Keratinocyte (primary cell): Measurements from ENCODE around the gene SERPINB4. TPM values are rescaled to one million over a fixed set of nuclear protein-coding genes. Genes with fewer than 3 reads are reported as not detected.
"Not testable (repeated sequence)": the region's sequence is repeated elsewhere in the genome, so short reads cannot be mapped to it uniquely, and the experiment has no call there.

Experiments
- DNase-seq: peaks from one replicate; pipeline ENCODE4 v3.0.0-alpha.2; 2011; ENCODE audit warnings: low read depth, missing footprints, low spot score
- FAIRE-seq: peaks from 2 replicates; lab custom pipeline; 2011; peaks lifted over from hg19 to GRCh38; lab: Jason Lieb, UNC
- H2AFZ ChIP-seq: 2 replicates; pipeline ENCODE4 v1.6.0; 2012; ENCODE audit warnings: low read length, control low read depth, inconsistent platforms; ENCODE audit not compliant: control insufficient read depth
- H3K27ac ChIP-seq: 2 replicates; pipeline ENCODE4 v1.5.1; 2011; ENCODE audit warnings: low read length; ENCODE audit not compliant: control insufficient read depth, insufficient read depth
- H3K27me3 ChIP-seq: 3 replicates; pipeline ENCODE4 v1.6.0; 2011; ENCODE audit warnings: low read length; ENCODE audit not compliant: control insufficient read depth, insufficient read depth; ENCODE audit errors: extremely low read depth
- H3K36me3 ChIP-seq, 2 experiments: 2 replicates in 1 of 2; 3 replicates in 1 of 2; pipeline ENCODE4 v1.5.1; 2011; ENCODE audit warnings: low read length in 2 of 2, mild to moderate bottlenecking in 1 of 2; ENCODE audit not compliant: control insufficient read depth in 2 of 2, insufficient read depth in 2 of 2; ENCODE audit errors: extremely low read depth in 1 of 2
- H3K4me1 ChIP-seq: 3 replicates; pipeline ENCODE4 v1.5.1; 2011; ENCODE audit warnings: low read length; ENCODE audit not compliant: control insufficient read depth, insufficient read depth; ENCODE audit errors: extremely low read depth
- H3K4me2 ChIP-seq: 3 replicates; pipeline ENCODE4 v1.6.0; 2011; ENCODE audit warnings: low read depth, low read length; ENCODE audit not compliant: control insufficient read depth, insufficient read depth; ENCODE audit errors: extremely low read depth
- H3K4me3 ChIP-seq, 3 experiments: fragments of 200-600 bp in 1 of 3; sonication (generic) in 1 of 3; 2 replicates in 2 of 3; 3 replicates in 1 of 3; pipeline ENCODE4 v1.5.1; 2011 to 2016; ENCODE audit warnings: low read length in 3 of 3, mild to moderate bottlenecking in 3 of 3, control low read depth in 2 of 3, inconsistent platforms in 1 of 3, low read depth in 1 of 3, mixed read lengths in 1 of 3, mixed run types in 1 of 3, moderate library complexity in 1 of 3; ENCODE audit not compliant: control insufficient read depth in 2 of 3, insufficient read depth in 2 of 3; ENCODE audit errors: extremely low read depth in 1 of 3
- H3K79me2 ChIP-seq: 2 replicates; pipeline ENCODE4 v1.6.0; 2012; ENCODE audit warnings: low read length; ENCODE audit not compliant: control insufficient read depth, insufficient read depth
- H3K9ac ChIP-seq: 3 replicates; pipeline ENCODE4 v1.6.0; 2011; ENCODE audit warnings: low read length; ENCODE audit not compliant: control insufficient read depth, insufficient read depth; ENCODE audit errors: extremely low read depth
- H3K9me1 ChIP-seq: 3 replicates; pipeline ENCODE4 v1.6.0; 2011; ENCODE audit warnings: low read length; ENCODE audit not compliant: control insufficient read depth, insufficient read depth; ENCODE audit errors: extremely low read depth
- H3K9me3 ChIP-seq: 2 replicates; pipeline ENCODE4 v1.5.1; 2012; ENCODE audit warnings: low read depth, low read length; ENCODE audit not compliant: control insufficient read depth
- H4K20me1 ChIP-seq: 3 replicates; pipeline ENCODE4 v1.6.0; 2011; ENCODE audit warnings: low read length; ENCODE audit not compliant: control insufficient read depth, insufficient read depth; ENCODE audit errors: extremely low read depth
- CTCF ChIP-seq, 3 experiments: IDR thresholded peaks in 1 of 3; conservative IDR thresholded peaks in 1 of 3; optimal IDR thresholded peaks in 1 of 3; 2 replicates in 2 of 3; 3 replicates in 1 of 3; pipeline versions ENCODE3 to v1.5.1; 2011; ENCODE audit warnings: low read length in 3 of 3, mild to moderate bottlenecking in 3 of 3, moderate library complexity in 2 of 3, control low read depth in 1 of 3, inconsistent platforms in 1 of 3; ENCODE audit not compliant: insufficient read depth in 2 of 3; ENCODE audit errors: extremely low read depth in 1 of 3
- EZH2 ChIP-seq: IDR thresholded peaks from one replicate; pipeline ENCODE4 v1.6.1; 2012; ENCODE audit warnings: inconsistent platforms, mild to moderate bottlenecking, low read length, moderate library complexity
- dilution Hi-C: fragments of 300-500 bp; cut with MboI; formaldehyde crosslinking; loops from one replicate; pipeline ENCODE4 v1.7.0; 2020; ENCODE audit warnings: low sequenced_read_pairs; ENCODE audit not compliant: extremely low pct_ligation_motif_present
- polyA plus RNA-seq, 5 experiments: library from polyadenylated mRNA; depleted of rRNA in 3 of 5; stranded (reverse) in 3 of 5; stranded (forward) in 1 of 5; unstranded in 1 of 5; fragments of >200 nt; gene quantifications; 1 replicate in 1 of 5; 2 replicates in 3 of 5; 3 replicates in 1 of 5; pipeline versions ENCODE4 v1.2.1 to v1.2.3, GENCODE V29; 2011 to 2012; ENCODE audit warnings: missing spikeins in 2 of 5, low read depth in 1 of 5, low replicate concordance in 1 of 5

The SERPINB4 gene
- polyA plus RNA-seq, 1 donor (not counting 4 experiments of a cell fraction or from before 2014, with no cell fraction given), result 2.4 TPM

- H3K9me3 ChIP-seq, result no peaks in the 10 kb centered on the region
- H3K4me1 ChIP-seq, result no peaks in the 10 kb centered on the region
- no peaks in the 10 kb centered on the region for H3K79me2 ChIP-seq
- H3K4me3 ChIP-seq, result no peak overlapping the region
- no peaks in the 10 kb centered on the region for H3K9me1 ChIP-seq
- H3K27me3 ChIP-seq, result no peaks in the 10 kb centered on the region
- no peak overlapping the region for H3K4me2 ChIP-seq
- no peaks in the 10 kb centered on the region for H3K36me3 ChIP-seq
- dilution Hi-C loops, result no loop called here
- no peak overlapping the region for H2AFZ ChIP-seq
- FAIRE-seq, result peak; percentile 91
- peak; percentile 65 to 90 (median 78) for TF ChIP-seq CTCF (optimal IDR thresholded peaks at IDR 0.05 in 1 of 3, IDR thresholded peaks at IDR 0.05 in 1 of 3, conservative IDR thresholded peaks at IDR 0.05 in 1 of 3; ENCODE audit: extremely low read depth in 1 of 3, insufficient read depth in 2 of 3, low read length in 3 of 3)
- TF ChIP-seq EZH2, result no peak
- DNase-seq, result no peak
- H4K20me1 ChIP-seq, result no peaks in the 10 kb centered on the region
- no peak overlapping the region for H3K9ac ChIP-seq
- no peak overlapping the region for H3K27ac ChIP-seq
Observed at GRCh38 chr18:63676526-63677323, 32.7 kb upstream of the SERPINB4 start.

GRCh38 chr18:63664571-63664970, 20.5 kb upstream of the SERPINB4 start:
- H3K4me1 ChIP-seq, result peaks cover 16% of the 10 kb centered on the region
- no peaks in the 10 kb centered on the region for H3K79me2 ChIP-seq
- no peaks in the 10 kb centered on the region for H4K20me1 ChIP-seq
- DNase-seq (peak; percentile 55), FAIRE-seq (peak; percentile 73)
- H3K4me2 ChIP-seq, result peak overlapping the region; percentile 62
- H3K9me3 ChIP-seq, result no peaks in the 10 kb centered on the region
- no peak overlapping the region for H3K9ac ChIP-seq
- no peak for TF ChIP-seq CTCF (optimal IDR thresholded peaks at IDR 0.05 in 1 of 3, IDR thresholded peaks at IDR 0.05 in 1 of 3, conservative IDR thresholded peaks at IDR 0.05 in 1 of 3; ENCODE audit: extremely low read depth in 1 of 3, insufficient read depth in 2 of 3, low read length in 3 of 3)
- no peak for TF ChIP-seq EZH2
- no peaks in the 10 kb centered on the region for H3K9me1 ChIP-seq
- no peaks in the 10 kb centered on the region for H3K27me3 ChIP-seq
- dilution Hi-C loops, result no loop called here
- H3K4me3 ChIP-seq, result no peak overlapping the region
- H3K36me3 ChIP-seq, result no peaks in the 10 kb centered on the region
- peak overlapping the region; percentile 23 for H2AFZ ChIP-seq
- H3K27ac ChIP-seq, result no peak overlapping the region

GRCh38 chr18:63661750-63662149, 17.7 kb upstream of the SERPINB4 start, which contains the start of gene SERPINB3:
Gene SERPINB3, minus strand, starts transcription at chr18:63661893. Its CDS starts 677 bp downstream, at chr18:63661216.
- H3K9ac ChIP-seq, FAIRE-seq, H3K79me2 ChIP-seq, H3K9me3 ChIP-seq, H3K36me3 ChIP-seq, H3K9me1 ChIP-seq, H3K27ac ChIP-seq, DNase-seq, H4K20me1 ChIP-seq, H3K27me3 ChIP-seq, H3K4me2 ChIP-seq, dilution Hi-C loops, H3K4me3 ChIP-seq, H2AFZ ChIP-seq: not testable (repeated sequence)
- peaks cover 22% of the 10 kb centered on the region for H3K4me1 ChIP-seq
